ENCODE data around the gene SUPT7L.
A peak's percentile ranks its signal among the peaks of the same experiment; 100 is the strongest.
"Not testable (repeated sequence)": the region's sequence is repeated elsewhere in the genome, so short reads cannot be mapped to it uniquely, and the experiment has no call there.

The SUPT7L gene

DNA sequence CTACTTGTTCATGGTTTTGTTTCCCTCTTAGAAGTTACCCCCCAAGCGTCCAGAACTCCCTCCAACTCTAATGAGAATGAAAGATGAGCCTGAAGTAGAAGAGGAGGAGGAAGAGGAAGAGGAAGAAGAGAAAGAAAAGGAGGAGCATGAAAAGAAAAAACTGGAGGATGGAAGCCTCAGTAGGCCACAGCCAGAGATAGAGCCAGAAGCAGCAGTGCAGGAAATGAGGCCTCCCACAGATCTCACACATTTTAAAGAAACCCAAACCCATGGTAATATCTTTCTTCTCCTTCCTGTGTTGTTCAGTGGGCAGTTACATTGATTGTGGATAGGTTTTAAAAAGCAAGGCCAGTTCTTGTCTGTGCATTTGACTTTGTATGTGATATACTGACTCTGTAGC, 21.6 kb upstream of the SUPT7L start:
- DNase-seq: not testable (repeated sequence)

DNA sequence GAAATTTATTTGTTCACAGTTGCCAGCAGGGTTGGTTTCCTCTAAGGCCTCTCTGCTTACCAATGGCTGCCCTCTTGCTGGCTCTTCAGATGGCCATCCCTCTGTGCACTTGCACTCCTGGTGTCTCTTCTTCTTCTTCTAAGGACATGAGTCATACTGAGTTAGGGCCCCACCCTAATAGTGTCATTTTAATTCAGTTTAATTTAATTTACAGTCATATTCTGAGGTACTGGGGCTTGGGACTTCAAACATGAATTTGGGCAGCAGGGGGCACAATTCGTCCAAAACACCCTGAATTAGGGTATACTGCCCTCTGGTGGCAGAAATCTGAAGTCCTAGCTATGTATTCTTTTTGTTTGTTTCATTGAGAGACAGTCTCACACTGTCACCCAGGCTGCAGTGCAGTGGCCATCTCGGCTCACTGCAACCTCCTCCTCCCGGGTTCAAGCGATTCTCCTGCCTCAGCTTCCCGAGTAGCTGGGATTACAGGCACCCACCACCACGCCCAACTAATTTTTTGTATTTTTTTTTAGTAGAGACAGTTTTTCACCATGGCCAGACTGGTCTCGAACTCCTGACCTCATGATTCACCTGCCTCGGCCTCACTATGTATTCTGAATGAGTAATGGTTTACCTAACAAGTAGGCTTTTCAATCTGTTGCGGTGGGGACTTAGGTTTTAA, 20.1 kb upstream of the SUPT7L start:
- peak; percentile 88 for DNase-seq

DNA sequence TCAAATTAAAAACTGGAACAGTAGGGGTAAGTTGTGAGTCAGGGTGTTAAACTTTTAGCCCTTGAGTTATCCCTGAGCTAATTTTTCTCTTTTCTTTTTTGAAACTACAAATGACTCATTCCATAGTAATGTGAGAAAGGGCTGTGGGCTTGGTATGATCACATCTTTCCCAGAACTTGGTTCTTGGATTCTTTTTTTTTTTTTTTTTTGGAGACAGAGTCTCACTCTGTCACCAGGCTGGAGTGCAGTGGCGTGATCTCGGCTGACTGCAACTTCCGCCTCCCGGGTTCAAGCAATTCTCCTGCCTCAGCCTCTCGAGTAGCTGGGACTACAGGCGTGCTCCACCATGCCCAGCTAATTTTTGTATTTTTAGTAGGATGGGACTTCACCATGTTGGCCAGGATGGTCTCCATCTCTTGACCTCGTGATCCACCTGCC, 18.9 kb upstream of the SUPT7L start:
- not testable (repeated sequence) for DNase-seq

DNA sequence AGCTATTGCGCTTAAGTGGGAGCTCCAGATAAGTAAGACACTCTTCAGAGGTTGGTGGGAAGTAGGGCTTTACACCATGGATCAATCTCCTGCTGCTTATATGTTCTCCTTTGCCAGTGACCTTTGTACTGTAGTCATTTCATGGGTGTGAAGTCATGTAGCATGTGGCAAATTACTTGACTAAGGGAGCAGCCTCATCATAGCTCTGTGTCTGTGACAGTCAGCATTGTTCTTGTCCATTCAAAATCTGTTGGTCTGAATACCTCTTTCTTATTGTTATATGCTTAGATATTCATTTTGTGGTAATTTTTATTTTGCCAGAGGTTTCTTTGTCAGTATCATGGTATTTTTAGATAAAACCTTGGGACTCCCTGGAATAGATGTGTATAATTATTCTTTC, 18.4 kb upstream of the SUPT7L start:
- no peak for DNase-seq

DNA sequence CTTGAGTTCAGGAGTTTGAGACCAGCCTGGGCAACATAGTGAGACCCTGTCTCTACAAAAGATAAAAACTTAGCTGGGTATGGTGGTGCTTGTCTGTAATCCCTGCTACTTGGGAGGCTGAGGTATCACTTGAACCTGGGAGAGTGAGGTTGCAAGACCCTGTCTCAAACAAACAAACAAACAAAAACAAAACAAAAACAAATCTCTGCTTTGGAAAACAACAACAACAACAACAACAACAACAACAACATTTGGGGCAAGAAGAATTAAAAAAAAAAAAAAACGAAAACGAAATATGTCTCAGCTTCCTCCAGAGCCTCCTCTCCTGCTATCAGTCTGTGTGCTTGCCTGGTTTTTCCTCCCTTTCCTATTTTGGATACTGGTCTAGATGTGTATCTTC, 17.2 kb upstream of the SUPT7L start:
- no peak for DNase-seq

DNA sequence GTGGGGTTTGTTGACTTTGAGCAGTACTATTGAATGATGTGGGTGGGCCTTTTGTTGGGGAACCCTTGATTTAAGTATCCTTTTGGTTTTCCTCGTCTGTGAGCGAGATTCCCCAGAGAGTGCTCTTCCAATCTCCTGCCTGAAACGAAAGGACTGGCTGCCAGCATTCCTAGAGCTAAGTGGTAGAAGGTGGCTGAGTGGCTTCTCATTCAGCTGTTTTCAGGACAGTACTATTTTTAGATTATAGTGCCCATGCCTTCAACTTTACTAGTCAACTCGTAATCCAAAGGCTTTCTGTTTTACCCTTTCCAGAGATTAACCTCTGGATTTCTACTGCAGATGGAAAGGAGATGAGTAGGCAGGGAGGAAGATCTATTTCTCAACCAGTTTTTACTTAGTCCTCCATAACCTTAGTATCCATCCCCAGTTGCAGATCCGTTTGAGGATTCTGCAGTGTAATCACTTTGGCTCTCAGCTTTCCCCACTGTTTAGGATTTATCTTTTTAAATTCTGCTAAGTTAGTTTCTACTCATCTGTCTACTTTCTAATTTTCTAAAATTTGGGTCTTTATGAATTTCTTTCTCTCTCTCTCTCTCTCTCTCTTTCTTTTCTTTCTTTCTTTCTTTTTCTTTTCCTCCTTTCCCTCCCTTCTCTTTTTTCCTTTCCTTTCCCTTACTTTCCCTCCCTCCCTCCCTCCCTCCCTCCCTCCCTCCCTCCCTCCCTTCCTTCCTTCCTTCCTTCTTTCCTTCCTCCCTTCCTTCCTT, 9.5 kb upstream of the SUPT7L start:
- DNase-seq: no peak

DNA sequence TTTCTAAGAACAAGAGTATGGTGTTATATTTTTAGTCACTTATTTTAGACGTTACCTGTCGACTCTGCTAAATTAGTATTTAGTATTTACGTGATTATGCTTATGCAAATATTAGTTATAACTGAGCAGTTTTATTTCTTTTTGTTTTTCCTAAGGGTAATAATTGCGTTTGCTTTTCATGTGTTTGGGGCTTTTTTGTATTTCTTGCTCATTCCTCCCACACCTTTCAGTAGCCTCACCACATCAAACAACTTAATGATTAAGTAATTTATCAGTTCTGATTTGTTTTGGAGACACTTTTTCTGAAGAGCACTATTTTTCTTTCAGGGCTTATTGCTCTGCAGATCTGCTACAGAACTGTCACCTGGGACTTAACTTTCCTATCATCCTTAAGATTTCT, 7.8 kb upstream of the SUPT7L start:
- DNase-seq: no peak

DNA sequence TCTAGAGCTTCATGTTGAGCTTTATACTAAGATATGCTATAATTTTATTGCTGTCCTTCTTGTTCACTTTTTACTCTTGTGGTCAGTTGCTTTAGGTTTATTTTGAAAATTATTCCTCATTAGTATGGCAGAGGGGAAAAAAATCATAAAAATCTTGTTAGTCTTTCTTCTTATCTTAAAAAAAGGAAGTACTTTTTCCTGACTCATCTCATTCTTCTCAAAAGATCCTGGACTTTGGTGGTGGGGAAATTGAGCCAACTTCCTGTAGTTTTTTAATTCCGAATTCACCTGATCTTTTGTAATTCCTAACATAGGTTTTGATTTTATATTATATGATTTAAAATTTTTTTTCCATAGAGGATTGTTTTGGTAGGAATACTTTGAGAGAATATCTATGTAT, 4.0 kb upstream of the SUPT7L start:
- DNase-seq: no peak

DNA sequence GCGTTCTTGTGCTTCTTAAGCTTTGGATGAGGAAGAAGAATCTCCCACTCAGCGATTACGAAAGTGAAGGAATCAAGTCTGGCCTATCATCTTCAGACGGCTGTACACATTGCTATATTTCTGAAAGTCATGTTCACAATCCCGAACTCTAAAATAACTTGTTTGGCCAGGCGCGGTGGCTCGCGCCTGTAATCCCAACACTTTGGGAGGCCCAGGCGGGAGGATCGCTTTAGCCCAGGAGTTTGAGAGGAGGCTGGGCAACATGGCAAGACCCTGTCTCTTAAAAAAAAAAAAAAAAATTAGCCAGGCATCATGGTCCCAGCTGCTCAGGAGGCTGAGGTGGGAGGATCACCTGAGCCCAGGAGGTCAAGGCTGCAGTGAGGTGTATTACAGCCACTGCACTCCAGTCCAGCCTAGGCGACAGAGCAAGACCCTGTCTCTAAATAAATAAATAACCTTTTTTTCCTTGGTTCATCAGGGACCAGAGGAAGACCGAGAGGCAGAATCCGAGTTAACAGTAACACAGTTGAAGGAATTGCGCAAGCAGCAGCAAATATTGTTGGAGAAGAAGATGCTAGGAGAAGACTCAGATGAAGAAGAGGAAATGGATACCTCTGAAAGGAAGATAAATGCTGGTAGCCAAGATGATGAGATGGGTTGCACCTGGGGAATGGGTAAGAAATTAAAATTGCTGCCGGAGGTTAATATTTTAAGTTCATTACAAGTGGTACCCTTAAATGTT, 1.4 kb upstream of the SUPT7L start:
- no peak for DNase-seq

DNA sequence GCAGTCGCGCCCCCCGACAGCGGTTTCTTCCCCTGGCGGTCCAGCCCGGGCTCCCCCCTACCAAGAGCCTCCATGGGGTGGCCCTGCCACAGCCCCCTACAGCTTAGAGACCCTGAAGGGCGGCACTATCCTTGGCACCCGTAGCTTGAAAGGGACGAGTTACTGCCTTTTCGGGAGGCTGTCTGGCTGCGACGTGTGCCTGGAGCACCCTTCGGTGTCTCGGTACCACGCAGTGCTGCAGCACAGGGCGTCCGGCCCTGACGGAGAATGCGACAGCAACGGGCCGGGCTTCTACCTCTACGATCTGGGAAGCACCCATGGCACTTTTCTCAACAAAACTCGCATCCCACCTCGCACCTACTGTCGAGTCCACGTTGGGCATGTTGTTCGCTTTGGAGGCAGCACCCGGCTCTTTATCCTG, 750 bp upstream of the SUPT7L start:
- DNase-seq: peak; percentile 44

DNA sequence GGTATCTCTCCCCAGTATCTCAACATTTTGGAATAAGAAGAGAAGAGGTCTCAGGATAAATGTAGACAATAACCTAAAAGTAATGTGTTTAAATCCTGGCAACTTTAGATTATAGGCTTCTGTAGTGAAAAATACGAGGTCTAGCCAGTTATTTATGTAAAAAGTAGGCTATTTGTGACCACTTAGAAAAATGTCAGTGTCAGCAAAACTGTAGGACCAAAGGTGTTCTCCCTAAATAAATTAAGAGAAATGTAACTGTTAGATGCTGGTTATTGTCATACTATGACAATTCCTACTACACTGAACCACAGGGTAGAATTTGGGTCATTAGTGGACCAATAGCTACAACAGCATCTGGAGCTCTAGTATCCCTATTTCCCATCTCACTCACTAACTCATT, 2.0 kb downstream of the SUPT7L start:
- no peak for DNase-seq

DNA sequence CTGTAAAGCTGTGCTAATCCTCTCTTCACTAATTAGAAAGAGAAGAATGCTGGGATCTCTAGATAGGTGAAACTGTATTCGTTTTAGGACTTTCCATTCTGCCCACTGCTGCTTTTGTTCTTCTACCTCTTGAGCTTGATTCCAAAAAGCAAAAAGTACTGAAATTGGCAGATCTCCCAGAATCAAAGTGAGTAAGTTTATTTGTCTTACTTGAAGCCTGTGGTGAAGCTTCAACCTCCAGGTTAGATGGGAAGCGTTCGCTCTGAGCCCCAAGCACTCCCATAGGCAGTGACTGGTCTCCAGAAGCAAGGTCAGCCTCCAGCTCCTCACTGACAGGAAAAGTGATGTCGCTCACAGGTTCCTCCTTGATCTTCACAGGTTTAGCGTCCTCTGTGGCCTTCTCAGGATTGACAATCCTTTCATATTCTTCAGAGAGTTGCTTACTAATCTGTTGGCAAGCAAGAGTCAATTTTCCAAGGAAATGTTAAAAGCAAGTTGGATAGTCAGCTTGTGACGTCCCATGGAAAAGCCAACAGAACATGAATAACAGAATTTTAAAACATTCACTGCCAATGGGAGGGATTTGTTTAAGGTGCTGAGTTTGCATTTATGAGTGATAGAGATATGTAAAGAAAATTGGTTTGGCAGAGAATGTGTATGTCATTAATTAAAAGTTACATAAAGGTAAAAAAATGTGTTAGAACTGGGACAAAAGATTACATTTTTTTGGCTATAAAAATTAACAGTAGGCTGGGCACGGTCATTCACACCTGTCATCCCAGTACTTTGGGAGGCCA, 8.1 kb downstream of the SUPT7L start:
- DNase-seq: no peak

DNA sequence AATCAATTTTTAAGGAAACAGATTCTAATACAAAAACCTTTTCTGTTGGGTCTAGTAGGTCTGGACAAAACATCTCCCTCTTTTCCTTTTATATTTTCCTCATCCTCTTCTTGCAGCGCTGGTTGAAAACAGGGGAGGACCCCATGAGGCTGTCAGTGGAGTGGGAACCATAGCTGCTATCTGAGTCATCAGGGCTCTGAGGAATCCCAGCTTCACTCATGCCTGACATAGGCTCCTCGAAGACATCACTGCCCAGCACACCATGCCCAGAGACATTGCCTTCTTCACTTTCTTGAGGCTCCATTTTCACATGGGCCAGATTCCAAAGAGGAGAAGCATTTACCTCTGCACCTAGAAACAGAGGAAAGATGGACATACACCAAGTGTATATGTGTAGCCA, 10.0 kb downstream of the SUPT7L start:
- DNase-seq: no peak

DNA sequence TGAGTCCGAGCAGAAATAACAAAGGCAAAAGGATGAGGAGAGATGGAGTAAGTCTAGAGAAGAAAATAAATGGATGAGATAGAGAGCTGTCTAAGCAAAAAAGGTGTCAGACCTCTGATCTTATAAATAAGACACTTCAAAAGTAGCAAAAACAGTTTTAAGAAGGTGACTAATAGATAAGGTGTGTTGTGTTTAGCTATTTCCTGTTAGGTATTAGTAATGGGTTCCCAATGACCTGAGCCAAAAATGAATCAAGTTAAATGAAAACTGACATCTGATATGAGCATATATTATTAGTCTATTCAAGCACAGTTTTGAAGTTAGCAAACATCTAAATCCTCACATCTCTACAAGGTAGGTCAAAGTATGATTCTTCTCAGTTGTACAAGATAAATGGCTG, 10.6 kb downstream of the SUPT7L start:
- DNase-seq: no peak

DNA sequence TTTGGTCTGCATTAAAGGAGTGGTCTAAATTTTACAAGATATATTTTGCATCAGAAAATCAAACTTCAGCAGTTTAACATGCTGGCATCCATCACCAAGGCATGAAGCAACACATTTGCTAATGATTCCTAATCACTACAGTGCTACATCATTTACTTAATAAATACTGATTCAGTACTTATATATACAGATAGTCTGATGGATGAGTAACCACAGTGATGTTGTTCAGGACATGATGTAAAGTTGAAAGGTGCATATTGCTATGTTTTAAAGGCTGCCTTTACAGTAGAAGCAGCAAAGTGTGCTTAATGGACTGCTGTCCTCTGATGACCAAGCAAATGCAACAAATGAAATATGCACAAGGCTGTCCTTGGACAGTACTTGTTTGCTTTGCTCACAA, 11.1 kb downstream of the SUPT7L start:
- no peak for DNase-seq

DNA sequence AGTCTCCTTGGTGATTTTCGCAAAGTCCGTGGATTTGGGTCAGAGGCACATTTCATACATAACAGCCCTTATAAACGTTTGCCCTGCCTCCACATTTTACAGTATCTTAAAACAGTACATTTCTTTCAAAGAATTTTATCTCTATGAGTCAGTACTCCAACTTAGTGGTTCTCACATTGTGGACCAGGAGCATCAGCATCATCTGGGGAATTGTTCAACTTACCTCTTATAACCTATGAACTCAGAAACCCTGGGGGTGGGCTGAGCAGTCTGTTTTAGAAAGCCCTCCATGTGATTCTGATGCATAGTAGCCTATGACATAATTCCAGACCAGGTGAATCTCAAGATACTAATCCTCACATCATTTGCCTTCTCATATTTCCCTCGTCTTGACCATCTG, 12.4 kb downstream of the SUPT7L start:
- no peak for DNase-seq

DNA sequence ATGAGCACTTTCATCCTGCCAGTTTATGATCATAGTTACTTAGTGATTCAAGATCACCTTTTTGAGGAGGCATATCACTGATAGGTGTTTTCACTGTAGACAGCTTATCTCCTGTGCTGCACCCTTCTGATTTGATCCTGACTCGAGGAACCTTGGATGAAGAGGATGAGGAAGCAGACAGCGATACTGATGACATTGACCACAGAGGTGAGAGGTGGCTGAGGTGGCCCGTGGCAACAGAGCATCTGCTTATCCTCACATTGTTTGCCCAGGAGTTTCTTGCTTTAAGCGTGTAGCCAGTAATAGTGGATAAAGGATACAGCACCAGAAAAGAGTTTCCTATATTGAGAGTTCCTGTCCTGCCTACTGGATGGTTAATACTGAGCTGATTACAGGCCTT, 15.7 kb downstream of the SUPT7L start:
- DNase-seq: no peak

DNA sequence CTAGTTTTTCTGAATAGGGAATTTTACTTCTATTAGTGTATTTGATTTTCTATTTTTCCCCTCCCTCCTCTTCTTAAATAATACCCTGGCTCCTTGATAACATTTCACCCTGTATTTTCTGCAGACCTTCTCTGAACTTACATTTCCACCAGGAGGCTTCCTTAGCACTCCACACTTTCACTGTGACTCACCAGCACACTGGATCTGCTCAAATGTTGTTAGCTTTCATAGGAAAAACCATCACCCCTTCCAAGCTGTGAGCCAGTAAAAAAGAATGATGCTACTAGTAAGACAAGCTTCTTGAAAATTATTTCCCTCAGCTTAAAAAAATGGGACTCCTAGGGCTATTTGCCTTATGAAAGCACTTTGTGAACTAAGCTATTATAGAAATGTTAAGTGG, 16.1 kb downstream of the SUPT7L start:
- DNase-seq: no peak

DNA sequence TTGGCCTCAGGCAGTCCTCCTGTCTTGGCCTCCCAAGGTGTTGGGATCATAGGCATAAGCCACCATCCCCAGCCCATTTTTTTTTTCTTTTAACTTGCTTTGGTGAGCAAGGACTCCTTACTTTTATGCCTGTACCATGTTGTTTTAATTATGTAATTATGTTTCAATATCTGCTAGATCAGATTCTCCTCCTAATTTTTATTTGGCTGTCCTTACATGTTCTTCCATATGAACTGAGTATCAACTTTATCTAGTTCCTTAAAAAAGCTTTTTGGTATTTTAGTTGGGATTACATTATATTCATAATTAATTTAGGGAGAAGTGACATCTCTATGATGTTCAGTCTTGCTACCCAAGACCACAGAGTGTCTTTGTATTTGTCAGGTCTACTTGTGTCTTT, 18.2 kb downstream of the SUPT7L start:
- no peak for DNase-seq

DNA sequence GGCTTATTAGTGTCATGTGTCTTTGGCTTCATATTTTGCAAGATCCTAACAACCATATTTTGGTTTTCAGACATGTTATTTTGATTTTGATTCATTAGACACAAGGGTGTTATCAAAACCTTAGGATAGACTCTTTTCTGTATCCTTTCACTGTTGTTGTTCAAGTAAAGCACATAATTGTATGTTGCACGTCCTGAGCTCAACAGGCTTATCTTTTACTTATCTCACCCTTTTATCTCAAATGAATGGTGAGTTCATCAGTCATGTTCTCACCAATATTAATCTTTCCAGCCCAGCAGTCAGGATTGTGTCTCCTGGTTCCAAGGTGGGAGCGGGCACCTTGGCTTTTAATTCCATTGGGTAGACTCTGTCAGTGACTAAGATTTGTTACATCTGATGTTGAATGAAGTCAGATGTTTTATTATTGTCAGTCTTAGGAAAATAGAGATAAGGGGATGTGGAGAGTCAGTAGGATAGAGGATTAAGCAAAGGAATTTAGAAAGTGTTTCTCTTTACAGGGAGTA, 22.6 kb downstream of the SUPT7L start:
- no peak for DNase-seq

DNA sequence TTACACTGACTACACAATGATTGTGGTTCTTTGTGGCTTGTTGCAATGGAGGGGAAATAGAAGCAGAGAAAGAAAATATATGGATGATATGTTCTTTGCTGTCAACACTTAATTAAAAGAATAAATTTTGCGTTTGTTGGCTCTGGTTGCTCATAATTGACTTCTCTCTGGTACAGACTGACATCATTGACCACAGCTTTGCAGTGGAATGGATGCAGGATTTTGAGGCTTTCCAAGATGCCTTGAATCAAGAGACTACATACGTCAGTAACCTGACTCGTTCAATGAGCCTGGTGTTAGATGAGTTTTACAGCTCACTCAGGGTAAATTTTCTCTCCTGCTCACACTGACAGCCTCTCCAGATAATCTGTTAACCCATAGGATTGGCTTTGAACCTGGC, 24.7 kb downstream of the SUPT7L start:
- DNase-seq: no peak

DNA sequence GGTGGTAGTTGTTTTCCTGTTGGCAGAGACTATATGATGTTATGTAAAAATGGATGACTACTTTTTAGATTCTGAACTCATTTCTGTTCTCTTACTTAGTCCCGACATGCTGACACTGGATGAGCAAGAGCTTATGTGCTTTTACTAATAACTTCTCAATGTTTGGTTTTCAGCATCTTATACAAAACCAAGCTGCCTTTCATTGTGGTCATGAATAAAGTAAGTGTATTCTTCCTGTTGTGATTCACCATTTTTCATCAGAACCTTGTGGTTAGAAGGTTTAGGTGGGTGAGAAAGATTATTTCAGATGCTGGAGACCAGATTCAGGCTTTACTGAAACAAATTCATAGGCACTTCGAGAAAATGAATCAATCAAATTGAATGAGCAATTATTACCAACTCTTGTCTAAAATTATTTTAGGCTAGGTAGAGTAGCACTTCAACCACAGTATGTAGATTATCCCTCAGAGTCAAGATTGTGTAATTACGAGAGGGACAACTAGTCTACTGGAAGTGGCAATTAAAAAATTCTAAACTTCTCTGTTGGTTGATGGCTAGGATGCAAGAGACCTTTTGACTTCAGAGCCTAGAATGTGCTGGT, 25.3 kb downstream of the SUPT7L start:
- no peak for DNase-seq

DNA sequence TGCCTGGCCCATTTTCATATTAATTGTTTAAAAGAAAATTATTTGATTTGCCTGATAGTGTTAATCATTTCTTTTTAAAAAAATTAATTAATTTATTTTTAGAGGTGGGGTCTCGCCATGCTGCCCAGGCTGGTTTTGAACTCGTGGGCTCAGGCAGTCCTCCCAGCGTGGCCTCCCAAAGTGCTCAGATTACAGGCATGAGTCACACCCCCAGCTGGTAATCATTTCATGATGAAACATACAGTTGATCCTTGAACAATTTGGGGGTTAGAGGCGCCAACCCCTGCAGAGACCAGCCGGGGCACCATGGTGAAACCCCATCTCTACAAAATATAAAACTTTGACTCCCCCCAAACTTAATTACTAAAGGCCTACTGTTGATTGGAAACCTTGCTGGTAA, 26.6 kb downstream of the SUPT7L start:
- no peak for DNase-seq

Data from NCI-H2171 (cell line).